GM19328 (cell line): ENCODE results near the gene ICAM2.

Experiments
- ATAC-seq: cut with Tn5 transposase; IDR thresholded peaks from one replicate; pipeline ENCODE4 v1.9.1; 2021; ENCODE audit warnings: mild to moderate bottlenecking, moderate library complexity; ENCODE audit not compliant: unreplicated experiment

The ICAM2 gene

GRCh38 chr17:64020056-64020766 lies at the start of gene ICAM2:
ICAM2 (minus strand) TSS chr17:64020633; CDS start chr17:64006691, 13,942 bp downstream.
- peak; percentile 48 for ATAC-seq

GRCh38 chr17:64070213-64070612 lies 49.8 kb upstream of the ICAM2 start:
- ATAC-seq, result no peak

GRCh38 chr17:64069143-64069542 lies 48.7 kb upstream of the ICAM2 start:
- ATAC-seq, result no peak

GRCh38 chr17:64067657-64068056 lies 47.2 kb upstream of the ICAM2 start:
- ATAC-seq, result no peak

GRCh38 chr17:64066716-64067115 lies 46.3 kb upstream of the ICAM2 start:
- no peak for ATAC-seq

- ATAC-seq, result no peak
Observed at GRCh38 chr17:64065161-64065560, 44.7 kb upstream of the ICAM2 start.

GRCh38 chr17:64064331-64064730 lies 43.9 kb upstream of the ICAM2 start:
- ATAC-seq, result no peak

- ATAC-seq, result no peak
Observed at GRCh38 chr17:64063766-64064224, 43.4 kb upstream of the ICAM2 start.

GRCh38 chr17:64063088-64063487 lies 42.7 kb upstream of the ICAM2 start:
- ATAC-seq, result no peak

- ATAC-seq, result no peak
Observed at GRCh38 chr17:64061178-64061898, 40.9 kb upstream of the ICAM2 start.

- no peak for ATAC-seq
Observed at GRCh38 chr17:64060331-64060730, 39.9 kb upstream of the ICAM2 start.

GRCh38 chr17:64059756-64060155 lies 39.3 kb upstream of the ICAM2 start:
- no peak for ATAC-seq

- ATAC-seq, result no peak
Observed at GRCh38 chr17:64058621-64059020, 38.2 kb upstream of the ICAM2 start.

GRCh38 chr17:64057701-64058263 lies 37.3 kb upstream of the ICAM2 start:
- no peak for ATAC-seq

- peak; percentile 50 for ATAC-seq
Observed at GRCh38 chr17:64056269-64057005, 36.0 kb upstream of the ICAM2 start.

- no peak for ATAC-seq
Observed at GRCh38 chr17:64055183-64056142, 35.0 kb upstream of the ICAM2 start.

- no peak for ATAC-seq
Observed at GRCh38 chr17:64054304-64054703, 33.9 kb upstream of the ICAM2 start.

- no peak for ATAC-seq
Observed at GRCh38 chr17:64053101-64053500, 32.7 kb upstream of the ICAM2 start.

GRCh38 chr17:64051153-64051552 lies 30.7 kb upstream of the ICAM2 start:
- ATAC-seq, result no peak

- no peak for ATAC-seq
Observed at GRCh38 chr17:64048805-64049204, 28.4 kb upstream of the ICAM2 start.
